GM23338 (cell line): ENCODE data around the gene ANGPTL2.

Experiments used
- CTCF ChIP-seq, 2 experiments: fragments of 200-600 bp in 1 of 2; sonication (generic) in 1 of 2; conservative IDR thresholded peaks; 2 replicates each; pipeline versions ENCODE4 v1.5.1 to v1.6.1; 2016 to 2017; ENCODE audit warnings: antibody characterized with exemption in 2 of 2, low read depth in 2 of 2, mild to moderate bottlenecking in 2 of 2, moderate library complexity in 1 of 2
- ETS1 ChIP-seq: IDR thresholded peaks from 2 replicates; pipeline ENCODE4 v1.6.1; 2016; ENCODE audit warnings: antibody characterized with exemption
- EZH2 ChIP-seq: fragments of 200-600 bp; sonication (generic); IDR thresholded peaks from one replicate; pipeline ENCODE4 v1.8.0; 2017; ENCODE audit warnings: antibody characterized with exemption, mild to moderate bottlenecking, low read depth; ENCODE audit not compliant: unreplicated experiment
- POLR2AphosphoS5 ChIP-seq: IDR thresholded peaks from 2 replicates; pipeline ENCODE4 v1.6.1; 2016; ENCODE audit warnings: antibody characterized with exemption, low read depth
- TF ChIP-seq, protein P1 (sequence below): IDR thresholded peaks from one replicate; pipeline ENCODE4 v1.6.1; 2018; ENCODE audit warnings: antibody characterized with exemption; ENCODE audit not compliant: unreplicated experiment

DNA sequence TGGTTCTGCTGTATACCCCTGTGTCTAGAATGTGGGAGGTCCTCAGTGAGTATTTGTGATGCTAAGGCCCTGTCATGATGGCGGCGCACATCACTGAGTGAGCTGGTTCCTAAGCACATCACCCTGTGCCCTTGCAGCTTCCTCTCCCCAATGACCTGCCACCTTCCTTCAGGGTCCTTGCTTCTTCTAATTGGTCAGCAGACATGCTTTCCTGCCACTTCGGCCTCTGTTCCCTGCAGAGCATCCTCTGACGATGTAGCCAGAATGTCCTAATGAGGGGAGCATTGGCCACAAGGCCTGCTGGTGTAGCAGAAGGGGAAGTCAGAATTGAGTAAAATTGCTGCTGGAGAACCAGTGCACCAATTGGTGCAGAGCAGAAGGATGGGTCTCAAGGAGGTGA lies 31.1 kb upstream of the ANGPTL2 start:
- TF ChIP-seq CTCF (conservative IDR thresholded peaks at IDR 0.05; ENCODE audit: low read depth in 2 of 2) (no peak), ETS1 (no peak), EZH2 (no peak), POLR2AphosphoS5 (no peak)
- TF ChIP-seq, protein P1, sequence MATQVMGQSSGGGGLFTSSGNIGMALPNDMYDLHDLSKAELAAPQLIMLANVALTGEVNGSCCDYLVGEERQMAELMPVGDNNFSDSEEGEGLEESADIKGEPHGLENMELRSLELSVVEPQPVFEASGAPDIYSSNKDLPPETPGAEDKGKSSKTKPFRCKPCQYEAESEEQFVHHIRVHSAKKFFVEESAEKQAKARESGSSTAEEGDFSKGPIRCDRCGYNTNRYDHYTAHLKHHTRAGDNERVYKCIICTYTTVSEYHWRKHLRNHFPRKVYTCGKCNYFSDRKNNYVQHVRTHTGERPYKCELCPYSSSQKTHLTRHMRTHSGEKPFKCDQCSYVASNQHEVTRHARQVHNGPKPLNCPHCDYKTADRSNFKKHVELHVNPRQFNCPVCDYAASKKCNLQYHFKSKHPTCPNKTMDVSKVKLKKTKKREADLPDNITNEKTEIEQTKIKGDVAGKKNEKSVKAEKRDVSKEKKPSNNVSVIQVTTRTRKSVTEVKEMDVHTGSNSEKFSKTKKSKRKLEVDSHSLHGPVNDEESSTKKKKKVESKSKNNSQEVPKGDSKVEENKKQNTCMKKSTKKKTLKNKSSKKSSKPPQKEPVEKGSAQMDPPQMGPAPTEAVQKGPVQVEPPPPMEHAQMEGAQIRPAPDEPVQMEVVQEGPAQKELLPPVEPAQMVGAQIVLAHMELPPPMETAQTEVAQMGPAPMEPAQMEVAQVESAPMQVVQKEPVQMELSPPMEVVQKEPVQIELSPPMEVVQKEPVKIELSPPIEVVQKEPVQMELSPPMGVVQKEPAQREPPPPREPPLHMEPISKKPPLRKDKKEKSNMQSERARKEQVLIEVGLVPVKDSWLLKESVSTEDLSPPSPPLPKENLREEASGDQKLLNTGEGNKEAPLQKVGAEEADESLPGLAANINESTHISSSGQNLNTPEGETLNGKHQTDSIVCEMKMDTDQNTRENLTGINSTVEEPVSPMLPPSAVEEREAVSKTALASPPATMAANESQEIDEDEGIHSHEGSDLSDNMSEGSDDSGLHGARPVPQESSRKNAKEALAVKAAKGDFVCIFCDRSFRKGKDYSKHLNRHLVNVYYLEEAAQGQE = no peak
